K562 (cell line): ENCODE measurements around the gene PACS2.

Experiments used
- ARHGAP35 ChIP-seq: fragments of 450-650 bp; IDR thresholded peaks from 2 replicates; pipeline ENCODE4 v1.6.1; 2018; ENCODE audit not compliant: partially characterized antibody
- CCAR2 ChIP-seq: fragments of 200-400 bp; formaldehyde crosslinking; IDR thresholded peaks from 2 replicates; pipeline ENCODE4 v1.6.1; 2017; ENCODE audit warnings: mild to moderate bottlenecking, low read depth, low read length
- COPS2 ChIP-seq: fragments of 450-650 bp; conservative IDR thresholded peaks from 2 replicates; pipeline ENCODE4 v1.6.1; 2016; ENCODE audit warnings: mild to moderate bottlenecking, moderate library complexity
- KAT2B ChIP-seq: IDR thresholded peaks from one replicate; pipeline ENCODE4 v1.6.1; 2012; ENCODE audit warnings: low read depth, mild to moderate bottlenecking, control low read depth, inconsistent platforms, low read length, moderate library complexity
- KDM5B ChIP-seq: fragments of 200-600 bp; sonication (generic); IDR thresholded peaks from 2 replicates; pipeline ENCODE4 v1.6.1; 2012; ENCODE audit warnings: low read depth, mild to moderate bottlenecking, moderate library complexity, low read length, control low read depth, inconsistent platforms; ENCODE audit not compliant: insufficient replicate concordance
- MYNN ChIP-seq, 2 experiments: sonication (generic); formaldehyde crosslinking in 1 of 2; IDR thresholded peaks; 2 replicates each; pipeline versions ENCODE4 v1.5.0 to v1.6.1; 2016 to 2020; ENCODE audit warnings: antibody characterized with exemption in 1 of 2, missing genetic modification reagents in 1 of 2
- SMC3 ChIP-seq: conservative IDR thresholded peaks from 2 replicates; pipeline ENCODE4 v1.6.1; 2011; ENCODE audit warnings: low read depth, low read length, improper control_type of control experiment; ENCODE audit not compliant: insufficient read depth
- SREBF1 ChIP-seq: fragments of 150-350 bp; IDR thresholded peaks from 2 replicates; pipeline ENCODE4 v1.6.1; 2014; ENCODE audit warnings: antibody characterized with exemption, low read depth, low read length, borderline replicate concordance
- ZKSCAN1 ChIP-seq: fragments of 150-350 bp; IDR thresholded peaks from 2 replicates; pipeline ENCODE4 v1.6.1; 2016; ENCODE audit warnings: low read depth, low read length
- ZNF121 ChIP-seq: sonication (generic); formaldehyde crosslinking; conservative IDR thresholded peaks from 2 replicates; pipeline ENCODE4 v1.8.0; 2022; ENCODE audit warnings: missing genetic modification reagents
- TF ChIP-seq, protein P1 (sequence below): sonication (generic); formaldehyde crosslinking; IDR thresholded peaks from 2 replicates; pipeline ENCODE4 v1.8.0; 2022; ENCODE audit warnings: mild to moderate bottlenecking, missing genetic modification reagents
- TF ChIP-seq, protein P2 (sequence below), 3 experiments: IDR thresholded peaks in 2 of 3; conservative IDR thresholded peaks in 1 of 3; 2 replicates each; pipeline ENCODE4 v1.5.1; 2011 to 2012; ENCODE audit warnings: low read length in 3 of 3, mild to moderate bottlenecking in 3 of 3, control low read depth in 2 of 3, improper control_type of control experiment in 1 of 3, inconsistent platforms in 1 of 3, low read depth in 1 of 3, mixed read lengths in 1 of 3, moderate library complexity in 1 of 3; ENCODE audit not compliant: insufficient read depth in 2 of 3

DNA sequence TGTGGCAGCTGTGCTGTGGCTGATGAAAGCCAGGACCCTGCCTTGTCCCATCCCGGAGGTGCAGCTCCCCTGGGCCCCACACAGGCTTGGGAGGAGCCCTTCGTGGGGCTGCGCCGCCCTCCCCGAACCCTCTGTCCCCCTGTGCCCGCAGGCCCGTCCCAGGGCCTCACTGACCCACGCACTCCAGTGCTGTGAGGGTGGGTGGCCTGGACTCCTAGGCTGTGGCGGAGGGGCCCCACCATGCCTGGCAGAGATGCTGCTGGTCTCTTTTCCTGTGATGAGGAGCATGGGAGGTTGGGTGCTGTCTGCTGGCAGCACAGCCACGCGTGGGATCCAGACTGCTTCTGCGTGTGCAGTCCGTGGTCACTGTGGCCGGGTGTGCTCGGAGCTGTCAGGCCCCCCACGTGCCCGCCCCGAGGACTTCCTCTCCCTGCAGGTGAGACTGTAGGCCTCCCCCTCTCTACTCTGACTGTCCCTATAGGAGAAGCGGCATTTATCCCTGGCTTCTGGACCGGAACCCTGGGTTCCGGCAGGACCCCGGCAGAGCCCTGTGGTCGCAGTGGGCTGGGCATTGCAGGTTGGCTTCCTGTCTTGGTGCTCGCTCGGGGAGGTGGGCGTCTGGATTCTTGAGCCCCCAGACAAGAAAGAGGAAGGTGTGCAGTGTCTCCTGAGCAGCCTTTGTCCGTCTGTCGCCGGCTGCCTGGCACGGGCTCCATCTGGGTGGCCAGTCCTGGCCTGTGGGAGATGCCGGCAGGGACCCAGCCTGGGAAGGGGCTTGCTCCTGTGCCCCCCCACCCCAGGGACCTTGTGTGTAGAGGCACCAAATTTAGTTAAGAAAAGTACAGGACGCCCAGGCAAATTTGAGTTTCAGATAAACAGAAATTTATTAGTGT lies 107.4 kb downstream of the PACS2 start:
- TF ChIP-seq KAT2B (no peak), CCAR2 (no peak), ARHGAP35 (no peak), MYNN (IDR thresholded peaks at IDR 0.05) (no peak), MYNN (CRISPR knock-in tag; IDR thresholded peaks at IDR 0.05) (no peak), COPS2 (no peak), SREBF1 (no peak), SMC3 (no peak), ZKSCAN1 (no peak), ZNF121 (CRISPR knock-in tag) (no peak), KDM5B (no peak)
- TF ChIP-seq, protein P1, sequence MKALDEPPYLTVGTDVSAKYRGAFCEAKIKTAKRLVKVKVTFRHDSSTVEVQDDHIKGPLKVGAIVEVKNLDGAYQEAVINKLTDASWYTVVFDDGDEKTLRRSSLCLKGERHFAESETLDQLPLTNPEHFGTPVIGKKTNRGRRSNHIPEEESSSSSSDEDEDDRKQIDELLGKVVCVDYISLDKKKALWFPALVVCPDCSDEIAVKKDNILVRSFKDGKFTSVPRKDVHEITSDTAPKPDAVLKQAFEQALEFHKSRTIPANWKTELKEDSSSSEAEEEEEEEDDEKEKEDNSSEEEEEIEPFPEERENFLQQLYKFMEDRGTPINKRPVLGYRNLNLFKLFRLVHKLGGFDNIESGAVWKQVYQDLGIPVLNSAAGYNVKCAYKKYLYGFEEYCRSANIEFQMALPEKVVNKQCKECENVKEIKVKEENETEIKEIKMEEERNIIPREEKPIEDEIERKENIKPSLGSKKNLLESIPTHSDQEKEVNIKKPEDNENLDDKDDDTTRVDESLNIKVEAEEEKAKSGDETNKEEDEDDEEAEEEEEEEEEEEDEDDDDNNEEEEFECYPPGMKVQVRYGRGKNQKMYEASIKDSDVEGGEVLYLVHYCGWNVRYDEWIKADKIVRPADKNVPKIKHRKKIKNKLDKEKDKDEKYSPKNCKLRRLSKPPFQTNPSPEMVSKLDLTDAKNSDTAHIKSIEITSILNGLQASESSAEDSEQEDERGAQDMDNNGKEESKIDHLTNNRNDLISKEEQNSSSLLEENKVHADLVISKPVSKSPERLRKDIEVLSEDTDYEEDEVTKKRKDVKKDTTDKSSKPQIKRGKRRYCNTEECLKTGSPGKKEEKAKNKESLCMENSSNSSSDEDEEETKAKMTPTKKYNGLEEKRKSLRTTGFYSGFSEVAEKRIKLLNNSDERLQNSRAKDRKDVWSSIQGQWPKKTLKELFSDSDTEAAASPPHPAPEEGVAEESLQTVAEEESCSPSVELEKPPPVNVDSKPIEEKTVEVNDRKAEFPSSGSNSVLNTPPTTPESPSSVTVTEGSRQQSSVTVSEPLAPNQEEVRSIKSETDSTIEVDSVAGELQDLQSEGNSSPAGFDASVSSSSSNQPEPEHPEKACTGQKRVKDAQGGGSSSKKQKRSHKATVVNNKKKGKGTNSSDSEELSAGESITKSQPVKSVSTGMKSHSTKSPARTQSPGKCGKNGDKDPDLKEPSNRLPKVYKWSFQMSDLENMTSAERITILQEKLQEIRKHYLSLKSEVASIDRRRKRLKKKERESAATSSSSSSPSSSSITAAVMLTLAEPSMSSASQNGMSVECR, result no peak
- TF ChIP-seq, protein P2, sequence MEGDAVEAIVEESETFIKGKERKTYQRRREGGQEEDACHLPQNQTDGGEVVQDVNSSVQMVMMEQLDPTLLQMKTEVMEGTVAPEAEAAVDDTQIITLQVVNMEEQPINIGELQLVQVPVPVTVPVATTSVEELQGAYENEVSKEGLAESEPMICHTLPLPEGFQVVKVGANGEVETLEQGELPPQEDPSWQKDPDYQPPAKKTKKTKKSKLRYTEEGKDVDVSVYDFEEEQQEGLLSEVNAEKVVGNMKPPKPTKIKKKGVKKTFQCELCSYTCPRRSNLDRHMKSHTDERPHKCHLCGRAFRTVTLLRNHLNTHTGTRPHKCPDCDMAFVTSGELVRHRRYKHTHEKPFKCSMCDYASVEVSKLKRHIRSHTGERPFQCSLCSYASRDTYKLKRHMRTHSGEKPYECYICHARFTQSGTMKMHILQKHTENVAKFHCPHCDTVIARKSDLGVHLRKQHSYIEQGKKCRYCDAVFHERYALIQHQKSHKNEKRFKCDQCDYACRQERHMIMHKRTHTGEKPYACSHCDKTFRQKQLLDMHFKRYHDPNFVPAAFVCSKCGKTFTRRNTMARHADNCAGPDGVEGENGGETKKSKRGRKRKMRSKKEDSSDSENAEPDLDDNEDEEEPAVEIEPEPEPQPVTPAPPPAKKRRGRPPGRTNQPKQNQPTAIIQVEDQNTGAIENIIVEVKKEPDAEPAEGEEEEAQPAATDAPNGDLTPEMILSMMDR (IDR thresholded peaks at IDR 0.05 in 2 of 3, conservative IDR thresholded peaks at IDR 0.05 in 1 of 3; ENCODE audit: insufficient read depth in 2 of 3, low read depth in 1 of 3, low read length in 3 of 3), result no peak
